Caco-2 (cell line): Measurements from ENCODE around the gene PCBP3. TPM values are rescaled to one million over a fixed set of nuclear protein-coding genes. Genes with fewer than 3 reads are reported as not detected.

Experiments
- BruUV-seq: library from RNA; stranded (reverse); fragments of 400-500 nt; replicated peaks from 2 replicates; lab custom pipeline; 2021; lab: Mats Ljungman, UMichigan
- CTCF ChIA-PET: fragments of 300-600 bp; sonication (Branson Sonifier 250); formaldehyde crosslinking; loops from one replicate; lab custom pipeline; 2022; ENCODE audit warnings: antibody characterized with exemption; lab: Charles Lee
- POLR2A ChIA-PET: fragments of 300-600 bp; sonication (Branson Sonifier 250); formaldehyde crosslinking; loops from one replicate; lab custom pipeline; 2022; ENCODE audit warnings: antibody characterized with exemption; lab: Charles Lee
- DNase-seq, 2 experiments: peaks; one replicate each; pipeline versions ENCODE4 v3.0.0 to v3.0.0-alpha.2; 2020 to 2022
- H3K27me3 ChIP-seq: replicated peaks from 2 replicates; pipeline ENCODE4 v1.6.0; 2011; ENCODE audit warnings: low read length; ENCODE audit not compliant: control insufficient read depth, insufficient read depth
- H3K36me3 ChIP-seq: 2 replicates; pipeline ENCODE4 v1.5.1; 2011; ENCODE audit warnings: low read length; ENCODE audit not compliant: control insufficient read depth, insufficient read depth
- H3K4me1 ChIP-seq: fragments of 250-450 bp; sonication (Bioruptor Pico); 2 replicates; pipeline ENCODE4 v1.5.1; 2020; ENCODE audit warnings: mild to moderate bottlenecking
- H3K4me3 ChIP-seq: 2 replicates; pipeline ENCODE4 v1.5.1; 2011; ENCODE audit warnings: low read depth, mild to moderate bottlenecking, control low read depth, low read length
- H3K9me3 ChIP-seq: fragments of 250-450 bp; sonication (Bioruptor Pico); 2 replicates; pipeline ENCODE4 v1.5.1; 2020; ENCODE audit warnings: mild to moderate bottlenecking, moderate library complexity
- H3K27ac Mint-ChIP-seq: one replicate; pipeline ENCODE4 v1.8.0; 2022; ENCODE audit warnings: mixed read lengths; ENCODE audit not compliant: unreplicated experiment
- H3K27me3 Mint-ChIP-seq: one replicate; pipeline ENCODE4 v1.8.0; 2022; ENCODE audit warnings: mixed read lengths; ENCODE audit not compliant: insufficient read depth, unreplicated experiment
- H3K36me3 Mint-ChIP-seq: one replicate; pipeline ENCODE4 v1.8.0; 2022; ENCODE audit warnings: mild to moderate bottlenecking, mixed read lengths; ENCODE audit not compliant: insufficient read depth, unreplicated experiment
- H3K4me1 Mint-ChIP-seq: one replicate; pipeline ENCODE4 v1.8.0; 2022; ENCODE audit warnings: low read depth, mixed read lengths; ENCODE audit not compliant: unreplicated experiment
- H3K4me3 Mint-ChIP-seq: one replicate; pipeline ENCODE4 v1.8.0; 2022; ENCODE audit warnings: mild to moderate bottlenecking, moderate library complexity, mixed read lengths; ENCODE audit not compliant: unreplicated experiment
- H3K9me3 Mint-ChIP-seq: one replicate; pipeline ENCODE4 v1.8.0; 2022; ENCODE audit warnings: mixed read lengths; ENCODE audit not compliant: unreplicated experiment
- CTCF ChIP-seq, 2 experiments: fragments of 200-600 bp in 1 of 2; IDR thresholded peaks; 1 replicate in 1 of 2; 2 replicates in 1 of 2; pipeline versions ENCODE4 v1.5.1 to v1.8.0; 2011 to 2022; ENCODE audit warnings: antibody characterized with exemption in 1 of 2, control low read depth in 1 of 2, inconsistent platforms in 1 of 2, low read depth in 1 of 2, low read length in 1 of 2, mild to moderate bottlenecking in 1 of 2, moderate library complexity in 1 of 2; ENCODE audit not compliant: insufficient read depth in 1 of 2, severe bottlenecking in 1 of 2, unreplicated experiment in 1 of 2
- intact Hi-C: fragments of 100-400 bp; cut with micrococcal nuclease; formaldehyde crosslinking; loops from one replicate; pipeline ENCODE4 v1.10.0; 2022; ENCODE audit not compliant: unreplicated experiment
- total RNA-seq: library from RNA; stranded (reverse); gene quantifications from 2 replicates; pipeline ENCODE4 v1.2.3, GENCODE V29; 2022

Gene PCBP3
- total RNA-seq, 1 experiment from 2014 or later: 0.75 TPM

- DNase-seq: no peak
- CTCF ChIA-PET: no interaction called here
- H3K27ac Mint-ChIP-seq: no peak overlapping the region
- H3K4me1 Mint-ChIP-seq: no peaks in the 10 kb centered on the region
- intact Hi-C loops: no loop called here
- no peak overlapping the region for H3K4me3 ChIP-seq
- no TSS peak for BruUV-seq
- H3K9me3 Mint-ChIP-seq: no peaks in the 10 kb centered on the region
- H3K36me3 ChIP-seq: no peaks in the 10 kb centered on the region
- POLR2A ChIA-PET: no interaction called here
- H3K36me3 Mint-ChIP-seq: no peaks in the 10 kb centered on the region
- no peaks in the 10 kb centered on the region for H3K4me1 ChIP-seq
- no peaks in the 10 kb centered on the region for H3K9me3 ChIP-seq
- peaks cover 13% of the 10 kb centered on the region for H3K27me3 Mint-ChIP-seq
- no peak overlapping the region for H3K4me3 Mint-ChIP-seq
- no peaks in the 10 kb centered on the region; the same call in 1 of the 2 replicates for H3K27me3 ChIP-seq
- no peak for TF ChIP-seq CTCF (IDR thresholded peaks at IDR 0.05; ENCODE audit: insufficient read depth in 1 of 2, low read depth in 1 of 2, low read length in 1 of 2, severe bottlenecking in 1 of 2, unreplicated experiment in 1 of 2)
Measured at GRCh38 chr21:45930792-45931191, 287.3 kb downstream of the PCBP3 start.

- Histone ChIP-seq H3K36me3 (no peaks in the 10 kb centered on the region), H3K9me3 (no peaks in the 10 kb centered on the region), H3K4me3 (no peak overlapping the region), H3K4me1 (no peaks in the 10 kb centered on the region), H3K27me3 (no peaks in the 10 kb centered on the region; the same call in 1 of the 2 replicates)
- no TSS peak for BruUV-seq
- no peak for DNase-seq
- ChIA-PET POLR2A (no interaction called here), CTCF (no interaction called here)
- Mint-ChIP-seq H3K4me3 (no peak overlapping the region), H3K27me3 (peaks cover 13% of the 10 kb centered on the region), H3K27ac (no peak overlapping the region), H3K36me3 (no peaks in the 10 kb centered on the region), H3K9me3 (no peaks in the 10 kb centered on the region), H3K4me1 (no peaks in the 10 kb centered on the region)
- intact Hi-C loops: no loop called here
- TF ChIP-seq CTCF (IDR thresholded peaks at IDR 0.05; ENCODE audit: insufficient read depth in 1 of 2, low read depth in 1 of 2, low read length in 1 of 2, severe bottlenecking in 1 of 2, unreplicated experiment in 1 of 2): no peak
Measured at GRCh38 chr21:45931397-45931969, 288.0 kb downstream of the PCBP3 start.

- no peaks in the 10 kb centered on the region for H3K9me3 ChIP-seq
- ChIA-PET CTCF (no interaction called here), POLR2A (no interaction called here)
- H3K27me3 ChIP-seq: no peaks in the 10 kb centered on the region; the same call in 1 of the 2 replicates
- H3K4me3 Mint-ChIP-seq: no peak overlapping the region
- no TSS peak for BruUV-seq
- H3K4me1 ChIP-seq: no peaks in the 10 kb centered on the region
- H3K4me1 Mint-ChIP-seq: no peaks in the 10 kb centered on the region
- no peaks in the 10 kb centered on the region for H3K9me3 Mint-ChIP-seq
- no peak overlapping the region for H3K4me3 ChIP-seq
- intact Hi-C loops: no loop called here
- no peak overlapping the region for H3K27ac Mint-ChIP-seq
- peaks cover 18% of the 10 kb centered on the region for H3K27me3 Mint-ChIP-seq
- DNase-seq: no peak
- no peaks in the 10 kb centered on the region for H3K36me3 Mint-ChIP-seq
- no peak for TF ChIP-seq CTCF (IDR thresholded peaks at IDR 0.05; ENCODE audit: insufficient read depth in 1 of 2, low read depth in 1 of 2, low read length in 1 of 2, severe bottlenecking in 1 of 2, unreplicated experiment in 1 of 2)
- H3K36me3 ChIP-seq: no peaks in the 10 kb centered on the region
Measured at GRCh38 chr21:45932922-45933502, 289.5 kb downstream of the PCBP3 start.
